Endometrial microvascular endothelial cells (primary cell): ENCODE measurements around the gene FADS3. TPM values are rescaled to one million over a fixed set of nuclear protein-coding genes. Genes with fewer than 3 reads are reported as not detected.

Experiments
- in situ Hi-C: cut with HindIII; loops from 2 replicates; pipeline ENCODE4 v1.10.0; 2017; ENCODE audit warnings: low sequenced_read_pairs, low pct_unique_long_range_greater_than_20kb; ENCODE audit errors: inconsistent ontology term
- total RNA-seq: library from RNA; depleted of rRNA; stranded (reverse); fragments of >200 nt; gene quantifications from one replicate; pipeline ENCODE4 v1.2.3, GENCODE V29; 2015; ENCODE audit errors: inconsistent ontology term

The FADS3 gene
- total RNA-seq, 1 donor from 2014 or later = 307 TPM

- in situ Hi-C loops = no loop called here
These were observed 40.7 kb downstream of the FADS3 start for GRCh38 chr11:61850687-61851086.

DNA sequence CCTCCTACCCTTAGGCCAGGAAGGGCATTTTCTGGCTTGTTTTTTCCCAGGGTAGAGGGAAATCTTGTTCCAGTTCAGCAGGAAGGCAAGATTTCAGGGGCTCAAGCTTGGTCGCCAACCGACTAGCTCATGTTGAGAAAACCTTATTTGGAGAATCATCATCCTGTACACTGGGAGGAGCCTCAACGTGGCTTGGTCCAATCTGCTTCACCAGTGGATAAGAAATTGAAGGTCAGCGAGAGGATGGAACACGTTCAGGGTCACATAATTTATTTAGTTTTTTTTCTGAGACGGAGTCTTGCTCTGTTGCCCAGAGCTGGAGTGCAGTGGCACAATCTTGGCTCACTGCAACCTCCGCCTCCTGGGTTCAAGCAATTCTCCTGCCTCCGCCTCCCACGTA is 42.7 kb downstream of the FADS3 start:
- in situ Hi-C loops = no loop called here

DNA sequence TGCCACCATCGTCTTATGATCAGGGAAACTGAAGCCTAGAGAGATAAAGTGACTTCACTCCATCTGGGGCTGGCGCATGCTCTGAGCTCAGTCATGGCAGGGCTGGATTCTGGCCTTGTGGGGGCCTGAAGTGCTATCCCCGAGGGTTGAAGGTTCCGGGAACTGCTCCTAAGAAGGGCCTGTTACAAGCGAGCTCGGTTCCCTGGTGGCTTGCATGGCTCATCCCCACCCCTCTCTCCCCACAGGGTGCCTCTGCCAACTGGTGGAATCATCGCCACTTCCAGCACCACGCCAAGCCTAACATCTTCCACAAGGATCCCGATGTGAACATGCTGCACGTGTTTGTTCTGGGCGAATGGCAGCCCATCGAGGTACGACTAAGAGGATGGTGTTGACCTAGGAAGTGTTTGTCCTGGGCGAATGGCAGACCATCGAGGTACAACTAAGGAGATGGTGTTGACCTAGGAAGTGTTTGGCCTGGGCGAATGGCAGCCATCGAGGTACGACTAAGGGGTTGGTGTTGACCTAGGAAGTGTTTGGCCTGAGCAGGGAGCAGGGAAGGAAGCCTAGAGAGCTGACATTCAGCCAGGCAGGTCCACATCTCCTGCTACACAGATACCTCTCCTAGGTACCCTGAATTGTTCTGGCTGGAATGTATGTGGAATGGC is 43.3 kb downstream of the FADS3 start:
- in situ Hi-C loops = no loop called here

DNA sequence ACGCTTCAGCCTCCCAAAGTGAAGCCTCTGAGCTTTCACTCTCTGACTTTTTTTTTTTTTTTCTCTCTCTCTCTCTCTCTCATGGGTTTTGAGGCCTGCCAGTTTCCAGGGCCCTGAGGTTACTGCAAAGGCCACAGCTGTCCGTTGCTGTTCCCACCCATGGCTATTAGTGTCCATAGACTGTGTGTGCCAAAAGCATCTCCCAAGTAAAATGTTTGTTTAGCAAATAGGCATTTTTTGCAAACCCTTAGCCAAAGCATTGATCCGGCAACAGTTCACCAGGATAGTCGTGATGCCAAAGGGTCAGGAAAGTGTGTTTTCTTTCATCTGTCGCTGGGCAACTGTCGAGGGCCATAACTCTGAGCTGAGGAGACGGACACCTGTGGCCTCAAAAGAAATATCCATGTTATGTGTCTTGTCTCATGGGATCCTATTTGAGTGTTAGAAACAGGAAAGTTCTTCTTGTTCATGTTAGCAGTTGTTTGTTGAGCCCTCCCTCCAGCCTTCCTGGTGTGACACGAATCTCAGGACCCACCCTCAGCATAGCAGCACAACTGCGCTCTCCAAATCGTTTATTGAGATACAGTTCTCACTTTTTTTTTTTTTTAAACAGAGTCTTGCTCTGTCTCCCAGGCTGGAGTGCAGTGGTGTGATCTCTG is 44.9 kb downstream of the FADS3 start:
- in situ Hi-C loops = no loop called here

DNA sequence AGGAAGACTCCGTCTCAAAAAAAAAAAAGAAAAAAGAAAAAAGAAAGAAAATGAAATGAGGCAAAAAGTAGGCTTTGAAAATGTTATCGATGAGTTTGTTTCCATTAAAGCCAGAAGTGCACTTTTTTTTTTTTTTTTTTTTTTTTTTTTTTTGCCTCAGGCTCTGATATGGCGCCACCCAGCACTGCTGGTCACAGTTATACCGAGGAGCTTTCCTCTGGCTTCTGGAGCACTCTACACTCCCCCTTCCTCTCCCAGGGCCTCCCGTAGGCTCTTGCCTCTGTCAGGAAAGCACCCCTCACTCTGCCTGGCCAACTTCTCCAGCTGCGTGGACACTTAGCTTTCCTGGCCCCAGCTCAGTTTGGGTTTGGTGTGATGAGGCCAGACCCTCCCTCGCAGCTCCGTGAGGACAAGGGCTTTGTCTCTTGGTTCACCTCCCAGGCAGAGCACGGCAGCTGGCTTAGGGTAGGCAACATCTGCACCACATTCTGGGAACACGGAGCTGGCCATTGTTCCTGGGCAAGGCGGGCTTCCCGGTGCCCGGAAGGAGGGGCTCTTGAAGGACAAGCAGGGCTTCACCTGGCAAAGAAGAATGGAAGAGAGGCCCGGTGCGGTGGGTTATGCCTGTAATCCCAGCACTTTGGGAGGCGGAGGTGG is 46.3 kb downstream of the FADS3 start:
- in situ Hi-C loops = no loop called here

DNA sequence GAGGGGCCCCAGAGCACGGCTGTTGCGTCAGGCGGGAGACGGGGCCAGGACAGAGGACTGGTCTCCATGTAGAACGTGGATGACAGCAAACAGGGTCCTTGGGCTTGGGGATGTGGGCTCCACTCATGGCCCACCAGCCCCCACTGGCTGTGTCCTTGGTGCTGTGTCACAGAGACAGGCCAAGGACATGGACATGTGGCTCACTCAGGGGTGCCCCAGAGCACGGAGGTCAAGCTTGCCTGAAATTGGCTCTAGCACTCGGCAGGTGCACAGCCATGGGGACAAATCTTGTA is 48.9 kb downstream of the FADS3 start:
- in situ Hi-C loops = no loop called here

DNA sequence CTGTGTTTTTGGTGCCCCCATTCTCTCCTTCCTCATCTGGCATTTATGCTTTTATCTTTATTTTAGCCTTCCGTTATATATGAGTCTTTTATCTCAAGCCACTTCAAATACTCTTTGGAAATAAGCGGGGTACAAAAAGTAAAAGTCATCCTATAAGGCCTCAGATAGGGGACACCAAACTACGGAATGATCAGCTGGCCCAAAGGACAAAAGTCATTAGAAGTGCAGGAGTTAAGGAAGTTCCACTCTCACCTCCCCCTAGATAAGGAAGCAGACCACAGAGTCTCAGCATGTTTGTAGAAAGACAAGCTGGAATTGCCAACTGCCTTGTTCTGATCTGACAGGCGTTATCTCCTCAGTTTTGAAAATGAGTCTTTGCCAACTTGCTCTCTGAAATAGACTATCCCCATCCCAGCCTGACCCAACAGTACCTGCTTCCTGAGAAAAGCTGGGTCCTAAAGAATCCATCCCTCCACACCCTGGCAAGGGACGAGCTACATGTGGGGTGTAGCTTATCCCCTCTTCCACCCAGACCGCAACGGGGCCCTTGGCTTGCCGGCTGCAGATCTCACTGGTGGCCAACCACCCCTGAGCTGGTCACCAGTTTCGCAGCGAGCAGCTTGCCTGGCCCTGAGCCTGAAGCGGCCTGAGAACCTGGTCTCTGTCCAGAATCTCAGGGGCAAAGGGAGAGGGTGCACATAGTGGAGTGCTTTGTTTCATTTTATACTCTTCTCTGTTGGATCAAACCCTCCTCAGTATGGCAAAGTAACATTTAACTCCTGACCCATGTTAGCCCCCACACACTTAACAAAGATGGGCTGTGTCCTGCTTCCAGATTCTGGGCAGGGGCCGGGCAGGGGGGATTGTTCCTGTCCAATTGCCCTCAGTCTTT is 49.5 kb downstream of the FADS3 start:
- in situ Hi-C loops = no loop called here

DNA sequence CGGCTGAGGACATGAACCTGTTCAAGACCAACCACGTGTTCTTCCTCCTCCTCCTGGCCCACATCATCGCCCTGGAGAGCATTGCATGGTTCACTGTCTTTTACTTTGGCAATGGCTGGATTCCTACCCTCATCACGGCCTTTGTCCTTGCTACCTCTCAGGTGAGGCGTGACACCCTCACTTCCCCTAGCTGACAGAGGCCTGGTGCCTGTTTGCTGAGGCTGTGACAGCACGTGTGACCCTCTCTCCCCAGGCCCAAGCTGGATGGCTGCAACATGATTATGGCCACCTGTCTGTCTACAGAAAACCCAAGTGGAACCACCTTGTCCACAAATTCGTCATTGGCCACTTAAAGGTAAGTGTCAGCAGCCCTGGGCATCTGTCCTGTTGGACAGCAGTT is 51.0 kb downstream of the FADS3 start:
- in situ Hi-C loops = no loop called here

DNA sequence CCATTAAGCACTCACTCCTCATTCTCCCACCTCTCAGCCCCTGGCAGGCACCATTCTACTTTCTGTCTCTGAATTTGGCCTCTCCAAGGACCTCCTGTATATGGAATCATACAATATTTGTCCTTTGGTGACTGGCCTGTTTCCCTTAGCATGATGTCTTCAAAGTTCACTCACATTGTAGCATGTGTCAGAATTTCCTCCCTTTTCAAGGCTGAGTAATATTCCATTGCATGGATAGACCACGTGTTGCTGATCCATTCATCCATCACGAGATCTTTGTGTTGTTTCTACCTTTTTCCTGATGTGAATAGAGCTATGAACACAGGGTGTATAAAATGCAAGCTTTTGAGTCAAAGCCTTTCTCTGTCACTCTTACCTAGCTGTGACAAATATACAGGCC is 51.6 kb downstream of the FADS3 start:
- in situ Hi-C loops = no loop called here

- in situ Hi-C loops = no loop called here
These were observed 52.4 kb downstream of the FADS3 start for GRCh38 chr11:61838921-61839320.

DNA sequence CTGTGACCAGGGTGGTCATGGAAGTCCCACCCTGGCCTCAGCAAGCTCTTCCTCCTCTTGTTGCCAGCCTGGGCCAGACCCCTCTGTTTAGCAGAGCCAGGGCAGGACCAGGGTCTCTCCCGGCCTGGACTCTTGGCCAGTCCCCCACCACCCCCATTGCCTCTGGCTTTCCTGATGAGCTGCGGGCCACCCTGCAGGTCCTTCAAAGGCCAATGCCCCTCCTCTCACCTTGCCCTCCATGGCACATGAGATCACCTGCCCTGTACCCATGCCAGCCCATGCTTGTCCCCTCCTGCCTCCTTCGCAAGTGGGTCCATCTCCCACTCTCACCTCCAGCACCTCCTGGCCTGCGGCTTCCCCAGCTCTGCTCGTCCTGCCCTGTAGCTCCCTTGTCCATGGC is 52.8 kb downstream of the FADS3 start:
- in situ Hi-C loops = no loop called here

DNA sequence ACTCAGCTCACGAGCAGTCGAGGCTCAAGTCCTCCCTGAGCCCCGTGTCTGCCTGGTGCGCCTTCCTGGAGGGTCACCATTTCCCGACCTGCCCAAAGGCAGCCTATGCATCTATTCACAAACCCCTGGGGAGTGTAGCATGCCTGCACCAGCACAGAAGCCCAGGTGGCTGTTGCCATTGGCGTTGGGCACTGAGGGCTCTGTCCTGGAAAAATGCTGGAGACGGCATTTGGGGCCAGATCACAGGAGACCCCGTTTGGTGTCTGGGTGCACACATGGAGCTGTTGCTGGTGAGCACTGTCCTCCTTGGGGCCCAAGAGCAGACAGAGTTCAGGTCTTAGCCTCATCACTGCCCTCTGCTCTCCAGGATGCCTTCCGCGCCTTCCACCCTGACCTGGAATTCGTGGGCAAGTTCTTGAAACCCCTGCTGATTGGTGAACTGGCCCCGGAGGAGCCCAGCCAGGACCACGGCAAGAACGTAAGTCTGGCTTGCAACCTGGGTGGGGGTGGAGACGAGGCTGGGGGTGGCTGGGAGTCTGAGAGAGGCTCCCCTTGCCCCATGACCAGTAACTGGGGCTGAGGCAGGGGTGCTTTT is 53.8 kb downstream of the FADS3 start:
- in situ Hi-C loops = no loop called here

DNA sequence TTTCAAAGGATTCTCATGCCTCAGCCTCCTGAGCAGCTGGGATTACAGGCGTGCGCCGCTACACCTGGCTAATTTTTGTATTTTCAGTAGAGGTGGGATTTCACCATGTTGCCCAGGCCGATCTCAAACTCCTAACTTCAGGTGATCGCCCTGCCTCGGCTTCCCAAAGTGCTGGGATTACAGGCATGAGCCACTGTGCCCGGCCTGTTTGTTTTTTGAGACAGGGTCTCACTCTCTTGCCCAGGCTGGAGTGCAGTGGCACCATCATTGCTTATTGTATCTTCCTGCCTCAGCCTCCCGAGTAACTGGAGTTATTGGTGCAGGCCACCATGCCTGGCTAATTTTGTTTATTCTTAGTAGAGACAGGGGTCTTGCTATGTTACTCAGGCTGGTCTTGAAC is 55.2 kb downstream of the FADS3 start:
- in situ Hi-C loops = no loop called here

GRCh38 chr11:61834278-61835048 is 56.9 kb downstream of the FADS3 start:
- in situ Hi-C loops = no loop called here

- in situ Hi-C loops = no loop called here
These were observed 57.4 kb downstream of the FADS3 start for GRCh38 chr11:61833926-61834277.

GRCh38 chr11:61833471-61833870 is 57.9 kb downstream of the FADS3 start:
- in situ Hi-C loops = no loop called here

DNA sequence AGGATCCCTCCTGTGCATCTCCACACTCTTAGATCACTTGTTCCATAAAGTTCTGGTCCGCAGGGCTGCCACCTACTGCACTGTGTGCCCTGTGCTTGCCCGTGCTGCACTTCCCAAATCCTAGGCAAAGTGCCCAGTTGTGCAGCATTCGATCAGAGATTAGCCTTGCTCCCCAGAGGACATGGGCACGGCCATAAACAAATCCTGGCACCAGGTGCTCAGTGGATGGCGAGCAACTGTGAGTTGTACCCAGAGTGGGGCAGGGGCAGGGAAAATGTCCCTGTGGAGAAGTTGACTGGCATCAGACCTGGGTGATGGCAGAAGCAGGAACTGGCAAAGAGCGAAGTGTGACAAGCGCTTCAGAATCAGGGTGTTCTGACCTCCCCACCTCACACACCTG is 58.6 kb downstream of the FADS3 start:
- in situ Hi-C loops = no loop called here

DNA sequence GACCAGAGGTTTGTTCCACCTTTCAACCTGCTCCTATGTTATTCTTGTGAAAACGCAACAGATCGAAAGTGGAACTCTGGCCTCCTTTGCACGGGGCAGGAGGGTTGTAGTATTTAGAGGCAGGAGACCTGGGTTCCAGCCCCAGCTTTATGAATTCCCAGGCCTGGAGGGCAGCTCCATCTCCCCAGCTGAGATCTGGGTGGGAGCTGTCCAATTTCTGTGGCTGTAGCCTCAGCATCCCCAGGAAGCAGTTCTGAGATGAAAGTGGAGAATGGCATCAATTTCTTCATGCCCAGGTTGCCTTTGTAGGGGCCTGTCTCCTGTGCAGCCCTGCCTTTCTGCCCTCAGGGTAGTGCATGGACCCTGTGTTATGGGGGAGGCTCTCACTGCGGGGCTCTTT is 59.1 kb downstream of the FADS3 start:
- in situ Hi-C loops = no loop called here
